IgD-negative memory B cell (primary cell): Measurements from ENCODE around the gene CCNDBP1. TPM values are rescaled to one million over a fixed set of nuclear protein-coding genes. Genes with fewer than 3 reads are reported as not detected.
A peak's percentile ranks its signal among the peaks of the same experiment; 100 is the strongest.

Source experiments
- H3K27ac Mint-ChIP-seq, 3 donors: one replicate each; pipeline ENCODE4 v1.8.0; 2020 to 2022; ENCODE audit warnings: mild to moderate bottlenecking in 3 of 3, mixed read lengths in 3 of 3, moderate library complexity in 1 of 3
- H3K27me3 Mint-ChIP-seq: one replicate; pipeline ENCODE4 v1.8.0; 2021; ENCODE audit warnings: mixed read lengths
- H3K36me3 Mint-ChIP-seq: one replicate; pipeline ENCODE4 v1.8.0; 2020; ENCODE audit warnings: mild to moderate bottlenecking, mixed read lengths
- H3K4me1 Mint-ChIP-seq, 3 donors: one replicate each; pipeline ENCODE4 v1.8.0; 2020 to 2022; ENCODE audit warnings: mixed read lengths in 3 of 3, mild to moderate bottlenecking in 1 of 3
- H3K4me3 Mint-ChIP-seq, 4 donors: one replicate each; pipeline ENCODE4 v1.8.0; 2020 to 2022; ENCODE audit warnings: mild to moderate bottlenecking in 4 of 4, mixed read lengths in 4 of 4, moderate library complexity in 3 of 4
- H3K9me3 Mint-ChIP-seq, 3 donors: one replicate each; pipeline ENCODE4 v1.8.0; 2020 to 2021; ENCODE audit warnings: mixed read lengths in 3 of 3, mild to moderate bottlenecking in 1 of 3
- polyA plus RNA-seq: library from polyadenylated mRNA; unstranded; fragments of 300-500 nt; fragmentation: Illumina TruSeq; gene quantifications from one replicate; pipeline ENCODE4 v1.2.3, GENCODE V29; 2021

The CCNDBP1 gene
- polyA plus RNA-seq, 1 donor from 2014 or later: 189 TPM

DNA sequence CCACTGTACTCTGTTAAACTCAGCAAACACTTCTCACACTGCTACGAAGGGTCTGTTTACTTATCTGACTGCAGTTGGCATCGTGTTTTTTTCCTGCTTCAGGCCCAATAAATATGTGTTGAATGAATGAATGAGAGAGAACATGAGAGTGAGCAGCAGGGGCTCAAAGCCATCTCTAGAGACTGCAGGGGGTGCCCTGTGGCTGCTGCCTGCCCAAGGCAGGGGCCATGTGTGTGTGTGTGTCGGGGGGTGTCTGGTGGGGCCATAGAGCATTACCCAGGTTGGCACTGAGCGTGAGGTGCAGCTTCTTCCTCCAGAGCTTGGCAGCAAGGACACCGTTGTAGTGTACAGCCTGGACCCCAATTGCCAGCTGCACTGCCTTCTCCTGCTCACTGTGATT is 20.9 kb downstream of the CCNDBP1 start:
- peaks cover 9% of the 10 kb centered on the region for H3K27me3 Mint-ChIP-seq
- H3K4me3 Mint-ChIP-seq: no peak overlapping the region
- H3K9me3 Mint-ChIP-seq: no peaks in the 10 kb centered on the region
- H3K27ac Mint-ChIP-seq: no peak overlapping the region
- H3K4me1 Mint-ChIP-seq: peaks cover 5 to 11% (median 7%) of the 10 kb centered on the region in 3 donors
- no peaks in the 10 kb centered on the region for H3K36me3 Mint-ChIP-seq

GRCh38 chr15:43207024-43207423 is 21.8 kb downstream of the CCNDBP1 start:
- H3K27me3 Mint-ChIP-seq: peaks cover 9% of the 10 kb centered on the region
- H3K27ac Mint-ChIP-seq: no peak overlapping the region

DNA sequence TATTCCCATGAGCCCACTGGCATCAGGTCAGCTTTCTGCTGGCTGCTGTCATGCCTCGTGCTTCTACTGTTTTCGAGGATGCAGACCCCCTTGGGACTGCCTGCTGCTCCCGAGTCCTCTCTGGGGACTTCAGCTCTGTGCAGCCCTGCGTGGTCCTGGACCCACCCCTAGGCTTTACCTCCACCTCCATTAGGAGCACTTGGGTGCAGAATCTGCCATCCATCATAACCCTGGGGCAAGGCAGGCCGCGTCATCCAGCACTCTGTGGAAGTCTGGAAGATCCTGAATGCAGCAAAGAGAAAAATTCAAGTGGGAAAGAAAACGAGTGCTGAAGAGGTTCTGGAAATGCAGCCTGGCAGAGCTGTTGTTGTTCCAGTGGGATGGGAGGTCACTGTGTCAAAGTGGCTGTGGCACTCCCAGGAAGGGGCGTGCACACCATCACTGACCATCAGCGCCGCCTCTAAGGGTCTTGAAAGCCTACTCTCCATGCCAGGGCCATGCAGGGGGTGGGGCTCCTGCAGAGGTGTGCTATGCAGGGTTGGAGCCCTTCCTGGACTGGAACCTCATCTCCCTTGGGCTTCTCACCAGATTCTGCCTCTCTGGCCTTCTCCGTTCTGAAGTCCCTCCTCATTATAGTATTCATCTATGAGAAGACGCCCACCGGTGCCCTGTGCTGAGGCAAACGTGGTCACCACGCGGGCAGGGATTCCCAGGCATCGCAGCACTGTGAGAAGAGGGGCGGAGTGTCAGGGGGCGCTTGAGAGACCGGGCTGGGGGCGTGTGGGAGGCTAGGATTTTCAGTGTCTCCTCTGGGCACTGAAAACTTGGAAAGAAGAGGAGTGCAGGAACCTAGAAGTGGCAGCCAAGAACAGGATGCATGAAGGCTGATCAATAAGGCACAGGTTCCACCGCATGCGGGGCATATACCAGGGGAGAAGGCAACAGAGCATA is 23.1 kb downstream of the CCNDBP1 start:
- Mint-ChIP-seq H3K4me1 (peaks cover 5 to 9% (median 7%) of the 10 kb centered on the region in 3 donors), H3K4me3 (peak overlapping the region in 1 of 4 donors; percentile 17), H3K36me3 (no peaks in the 10 kb centered on the region), H3K27ac (no peak overlapping the region), H3K9me3 (no peaks in the 10 kb centered on the region), H3K27me3 (peaks cover 9% of the 10 kb centered on the region)

More at GRCh38 chr15:43207024-43207423, 21.8 kb downstream of the CCNDBP1 start:
- Mint-ChIP-seq H3K36me3 (no peaks in the 10 kb centered on the region), H3K4me3 (no peak overlapping the region), H3K9me3 (no peaks in the 10 kb centered on the region), H3K4me1 (peaks cover 5 to 11% (median 7%) of the 10 kb centered on the region in 3 donors)

GRCh38 chr15:43209059-43209824 is 24.0 kb downstream of the CCNDBP1 start:
- H3K36me3 Mint-ChIP-seq: no peaks in the 10 kb centered on the region
- no peak overlapping the region for H3K4me3 Mint-ChIP-seq
- peaks cover 2 to 5% (median 5%) of the 10 kb centered on the region in 3 donors for H3K4me1 Mint-ChIP-seq
- H3K27ac Mint-ChIP-seq: no peak overlapping the region
- H3K9me3 Mint-ChIP-seq: no peaks in the 10 kb centered on the region
- peaks cover 9% of the 10 kb centered on the region for H3K27me3 Mint-ChIP-seq

GRCh38 chr15:43210172-43210745 is 25.1 kb downstream of the CCNDBP1 start:
- peak overlapping the region in 1 of 3 donors; percentile 24 for H3K27ac Mint-ChIP-seq
- H3K4me3 Mint-ChIP-seq: no peak overlapping the region
- H3K27me3 Mint-ChIP-seq: peaks cover 9% of the 10 kb centered on the region
- no peaks in the 10 kb centered on the region for H3K9me3 Mint-ChIP-seq
- H3K4me1 Mint-ChIP-seq: peaks cover 0 to 2% (median 1%) of the 10 kb centered on the region in 3 donors
- H3K36me3 Mint-ChIP-seq: no peaks in the 10 kb centered on the region

- Mint-ChIP-seq H3K9me3 (no peaks in the 10 kb centered on the region), H3K4me3 (no peak overlapping the region), H3K27me3 (peaks cover 8% of the 10 kb centered on the region), H3K27ac (no peak overlapping the region), H3K4me1 (peaks cover 0 to 2% (median 1%) of the 10 kb centered on the region in 3 donors), H3K36me3 (no peaks in the 10 kb centered on the region)
These were observed 25.6 kb downstream of the CCNDBP1 start for GRCh38 chr15:43210807-43211206.

DNA sequence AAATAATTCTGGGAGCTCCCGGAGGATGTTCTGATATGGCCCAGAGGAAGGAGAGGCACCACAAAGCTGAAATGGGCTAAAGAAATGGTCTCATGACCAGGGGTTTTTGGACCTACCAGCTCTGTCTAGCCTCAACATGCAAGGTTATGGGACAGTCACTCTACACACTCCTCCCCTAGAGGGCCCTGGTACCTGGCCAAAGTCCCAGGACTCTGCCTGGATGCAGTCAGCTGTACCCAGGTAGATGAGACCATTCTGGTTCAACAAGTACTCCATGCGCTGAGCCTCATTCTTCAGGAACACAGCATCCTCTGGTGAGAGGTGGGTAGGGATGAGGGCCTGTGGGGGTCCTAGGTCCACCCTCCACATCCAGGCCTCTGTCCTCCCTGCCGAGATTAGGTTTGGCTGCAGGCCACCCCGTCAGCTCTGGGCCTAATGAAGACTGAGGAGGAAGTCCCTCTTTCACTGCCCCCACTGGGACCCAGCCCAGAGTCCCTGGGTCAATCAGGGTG is 26.1 kb downstream of the CCNDBP1 start:
- Mint-ChIP-seq H3K9me3 (peaks cover 0 to under 1% (median 0%) of the 10 kb centered on the region in 3 donors), H3K27me3 (peaks cover 8% of the 10 kb centered on the region), H3K36me3 (no peaks in the 10 kb centered on the region), H3K4me1 (peaks cover 0 to 2% (median 1%) of the 10 kb centered on the region in 3 donors), H3K27ac (no peak overlapping the region), H3K4me3 (no peak overlapping the region)

GRCh38 chr15:43212299-43212698 is 27.1 kb downstream of the CCNDBP1 start:
- peaks cover 8% of the 10 kb centered on the region for H3K27me3 Mint-ChIP-seq
- peaks cover 0 to 7% (median 2%) of the 10 kb centered on the region in 3 donors for H3K9me3 Mint-ChIP-seq
- no peak overlapping the region for H3K27ac Mint-ChIP-seq
- H3K4me1 Mint-ChIP-seq: peaks cover 0 to 2% (median 1%) of the 10 kb centered on the region in 3 donors
- peaks cover 2% of the 10 kb centered on the region for H3K36me3 Mint-ChIP-seq
- no peak overlapping the region for H3K4me3 Mint-ChIP-seq

DNA sequence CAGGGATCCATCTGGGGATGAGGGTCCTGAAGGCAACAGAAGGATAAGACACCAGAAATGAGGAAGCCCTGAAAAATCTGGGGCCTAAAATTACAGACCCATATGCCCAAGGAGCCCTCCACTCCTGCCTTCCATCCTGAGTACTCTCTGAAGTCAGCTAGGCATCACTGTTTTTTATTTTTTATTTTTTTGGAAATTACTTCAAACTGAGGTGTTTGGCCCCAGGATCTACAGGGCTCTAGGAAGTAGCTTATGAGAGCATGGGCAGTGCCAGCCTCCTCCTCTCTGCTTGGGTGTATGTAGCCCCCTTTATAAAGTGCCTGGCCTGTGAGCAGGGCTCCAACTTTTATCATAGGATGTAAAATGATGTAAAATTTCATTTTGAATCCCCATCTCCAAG is 27.7 kb downstream of the CCNDBP1 start:
- Mint-ChIP-seq H3K4me3 (no peak overlapping the region), H3K27ac (no peak overlapping the region), H3K36me3 (peaks cover 2% of the 10 kb centered on the region), H3K4me1 (peaks cover 0 to 1% (median 0%) of the 10 kb centered on the region in 3 donors), H3K9me3 (peaks cover 0 to 7% (median 2%) of the 10 kb centered on the region in 3 donors), H3K27me3 (peaks cover 8% of the 10 kb centered on the region)

DNA sequence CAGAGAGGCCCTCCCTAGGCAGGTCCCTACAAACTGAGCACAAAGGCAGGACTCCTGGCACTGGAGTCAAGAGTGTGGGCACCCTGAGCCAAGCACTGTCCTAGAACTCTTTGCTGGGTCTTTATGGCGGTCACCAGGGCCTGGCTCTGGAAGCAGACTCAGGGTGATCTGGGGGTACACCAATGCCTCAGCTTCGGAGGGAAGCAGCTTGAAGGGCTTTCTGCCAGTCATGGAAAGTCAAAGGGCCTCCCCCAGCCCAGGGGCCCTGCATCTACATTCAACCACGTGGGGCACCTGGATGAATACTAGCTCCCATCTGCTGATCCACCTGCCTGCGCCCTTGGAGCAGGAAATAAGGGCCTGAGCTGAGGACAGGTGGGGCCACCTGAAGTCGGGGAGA is 28.3 kb downstream of the CCNDBP1 start:
- Mint-ChIP-seq H3K4me3 (no peak overlapping the region), H3K27ac (no peak overlapping the region), H3K9me3 (peaks cover 0 to 7% (median 2%) of the 10 kb centered on the region in 3 donors), H3K36me3 (peaks cover 2% of the 10 kb centered on the region), H3K27me3 (peaks cover 8% of the 10 kb centered on the region), H3K4me1 (peaks cover 0 to 1% (median 0%) of the 10 kb centered on the region in 3 donors)

DNA sequence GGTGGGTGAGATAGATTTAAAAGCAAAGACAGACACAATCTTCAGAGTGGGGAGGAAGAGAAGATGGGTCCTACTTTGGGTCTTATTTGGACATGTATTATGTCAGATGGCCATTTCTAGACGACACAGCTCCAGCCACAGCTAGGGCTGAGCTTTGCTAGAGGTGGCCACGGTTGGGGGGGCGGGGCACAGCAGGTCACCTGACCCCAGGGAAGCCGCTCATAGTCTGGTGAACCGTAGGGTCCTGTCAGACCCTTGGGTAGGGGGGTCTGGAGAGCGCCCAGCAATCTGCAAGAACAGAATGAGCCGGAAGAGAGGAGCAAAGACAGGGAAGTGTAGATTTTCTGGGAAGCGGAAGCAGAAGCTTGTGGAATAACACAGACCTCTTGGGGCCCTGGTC is 29.0 kb downstream of the CCNDBP1 start:
- H3K4me3 Mint-ChIP-seq: no peak overlapping the region
- H3K27ac Mint-ChIP-seq: no peak overlapping the region
- peaks cover 5% of the 10 kb centered on the region for H3K27me3 Mint-ChIP-seq
- H3K36me3 Mint-ChIP-seq: peaks cover 2% of the 10 kb centered on the region
- peaks cover 0 to 7% (median 2%) of the 10 kb centered on the region in 3 donors for H3K9me3 Mint-ChIP-seq
- no peaks in the 10 kb centered on the region for H3K4me1 Mint-ChIP-seq

DNA sequence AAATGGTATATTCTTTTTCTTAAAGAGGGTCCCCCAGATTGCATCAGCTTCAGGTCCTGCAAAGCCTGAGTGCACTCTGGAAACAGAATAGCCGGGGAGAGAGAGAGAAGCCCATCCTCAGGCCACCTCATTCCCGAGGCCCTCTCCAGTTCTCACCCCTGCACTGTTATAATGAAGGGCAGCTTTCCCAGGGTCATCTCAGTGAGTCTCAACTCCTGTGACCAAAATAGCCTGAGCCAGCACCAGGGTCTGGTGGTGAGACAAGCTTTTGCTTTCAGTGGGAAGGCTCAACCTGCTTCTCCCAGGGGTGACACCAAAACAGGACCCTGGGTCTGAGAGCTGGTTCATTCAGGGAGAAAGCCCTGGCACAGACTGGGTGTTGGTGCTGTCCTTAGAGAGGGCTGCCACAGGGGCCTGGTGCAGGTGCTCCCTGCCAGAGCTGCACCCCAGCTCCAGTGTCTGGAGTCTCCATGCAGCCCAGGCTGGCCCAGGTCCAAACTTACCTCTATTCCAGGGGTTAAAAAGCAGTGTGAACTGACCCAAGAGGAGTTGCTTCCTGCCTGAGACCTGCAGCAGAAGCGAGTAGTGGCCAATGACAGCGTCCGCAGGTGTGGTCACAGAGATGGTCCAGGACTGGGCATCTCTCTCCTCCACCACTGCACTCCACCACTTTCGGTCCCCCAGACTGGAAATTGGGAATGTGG is 29.5 kb downstream of the CCNDBP1 start:
- Mint-ChIP-seq H3K36me3 (peaks cover 2% of the 10 kb centered on the region), H3K27me3 (peaks cover 3% of the 10 kb centered on the region), H3K4me3 (no peak overlapping the region), H3K9me3 (peaks cover 0 to 7% (median 2%) of the 10 kb centered on the region in 3 donors), H3K27ac (no peak overlapping the region), H3K4me1 (no peaks in the 10 kb centered on the region)

GRCh38 chr15:43215961-43216360 is 30.8 kb downstream of the CCNDBP1 start:
- Mint-ChIP-seq H3K4me1 (no peaks in the 10 kb centered on the region), H3K4me3 (no peak overlapping the region), H3K36me3 (peaks cover 2% of the 10 kb centered on the region), H3K9me3 (peaks cover 0 to 7% (median 2%) of the 10 kb centered on the region in 3 donors), H3K27me3 (peaks cover 6% of the 10 kb centered on the region), H3K27ac (no peak overlapping the region)
